SU-DHL-6 (cell line): Measurements from ENCODE around the gene KNDC1.

Source experiments
- CTCF ChIP-seq: fragments of 200-600 bp; sonication (generic); IDR thresholded peaks from one replicate; pipeline ENCODE4 v1.5.1; 2017; ENCODE audit warnings: antibody characterized with exemption, mild to moderate bottlenecking, low read length, moderate library complexity; ENCODE audit not compliant: insufficient read depth, poor library complexity, severe bottlenecking
- EZH2phosphoT487 ChIP-seq: fragments of 200-600 bp; sonication (generic), shearing (Covaris generic); conservative IDR thresholded peaks from 2 replicates; pipeline ENCODE4 v1.6.1; 2018; ENCODE audit warnings: mild to moderate bottlenecking, antibody characterized with exemption, low read length, moderate library complexity, mixed read lengths

- TF ChIP-seq CTCF (no peak), EZH2phosphoT487 (no peak)
Measured at GRCh38 chr10:133196936-133197758, 37.1 kb downstream of the KNDC1 start.
